CD4-positive, alpha-beta memory T cell (primary cell): ENCODE measurements around the gene LDHD. TPM values are rescaled to one million over a fixed set of nuclear protein-coding genes. Genes with fewer than 3 reads are reported as not detected.
A peak's percentile ranks its signal among the peaks of the same experiment; 100 is the strongest.

ENCODE experiments used
- CTCF ChIA-PET: fragments of 350-600 bp; sonication (Branson Sonifier 250); formaldehyde crosslinking; loops from one replicate; lab custom pipeline; 2021; ENCODE audit warnings: inconsistent platforms; ENCODE audit not compliant: partially characterized antibody; lab: Charles Lee
- POLR2A ChIA-PET: fragments of 350-600 bp; sonication (Branson Sonifier 250); formaldehyde crosslinking; loops from one replicate; lab custom pipeline; 2021; ENCODE audit not compliant: partially characterized antibody; lab: Charles Lee
- DNase-seq, 5 donors: peaks; one replicate each; pipeline versions ENCODE4 v3.0.0 to v3.0.0-alpha.2; 2020 to 2022; ENCODE audit warnings: mixed read lengths in 1 of 5
- H3K27ac ChIP-seq: one replicate; pipeline ENCODE4 v1.7.0; 2013; ENCODE audit warnings: low read depth, low read length
- H3K27me3 ChIP-seq: 2 replicates; pipeline ENCODE4 v1.7.0; 2013; ENCODE audit warnings: mild to moderate bottlenecking, low read length, moderate library complexity; ENCODE audit not compliant: insufficient read depth
- H3K36me3 ChIP-seq: 2 replicates; pipeline ENCODE4 v1.7.0; 2013; ENCODE audit warnings: mild to moderate bottlenecking, low read length, moderate library complexity; ENCODE audit not compliant: insufficient read depth
- H3K4me1 ChIP-seq: 2 replicates; pipeline ENCODE4 v1.7.0; 2013; ENCODE audit warnings: mild to moderate bottlenecking, low read length, moderate library complexity; ENCODE audit not compliant: insufficient read depth
- H3K4me3 ChIP-seq, 2 donors: one replicate each; pipeline ENCODE4 v1.7.0; 2013; ENCODE audit warnings: low read length in 2 of 2, mild to moderate bottlenecking in 1 of 2
- H3K9me3 ChIP-seq, 2 donors: one replicate each; pipeline ENCODE4 v1.7.0; 2013; ENCODE audit warnings: low read length in 2 of 2, control low read depth in 1 of 2; ENCODE audit not compliant: control insufficient read depth in 1 of 2
- H3K27ac Mint-ChIP-seq, 7 donors: one replicate each; pipeline ENCODE4 v1.8.0; 2020 to 2021; ENCODE audit warnings: mixed read lengths in 7 of 7, mild to moderate bottlenecking in 6 of 7, inconsistent platforms in 3 of 7, moderate library complexity in 3 of 7
- H3K27me3 Mint-ChIP-seq, 2 donors: one replicate each; pipeline ENCODE4 v1.8.0; 2020 to 2021; ENCODE audit warnings: mixed read lengths in 2 of 2
- H3K36me3 Mint-ChIP-seq, 2 donors: one replicate each; pipeline ENCODE4 v1.8.0; 2020 to 2021; ENCODE audit warnings: mixed read lengths in 2 of 2, inconsistent platforms in 1 of 2, mild to moderate bottlenecking in 1 of 2
- H3K4me1 Mint-ChIP-seq, 4 donors: one replicate each; pipeline ENCODE4 v1.8.0; 2020 to 2021; ENCODE audit warnings: mixed read lengths in 4 of 4, mild to moderate bottlenecking in 1 of 4
- H3K4me3 Mint-ChIP-seq, 8 donors: one replicate each; pipeline ENCODE4 v1.8.0; 2020 to 2021; ENCODE audit warnings: mixed read lengths in 8 of 8, mild to moderate bottlenecking in 7 of 8, moderate library complexity in 6 of 8, inconsistent platforms in 3 of 8
- H3K9me3 Mint-ChIP-seq, 8 donors: one replicate each; pipeline ENCODE4 v1.8.0; 2020 to 2021; ENCODE audit warnings: mixed read lengths in 8 of 8, mild to moderate bottlenecking in 5 of 8, inconsistent platforms in 3 of 8, moderate library complexity in 1 of 8
- intact Hi-C: fragments of 100-400 bp; cut with micrococcal nuclease; formaldehyde crosslinking; loops from one replicate; pipeline ENCODE4 v1.15.1; 2023
- polyA plus RNA-seq, 2 donors: library from polyadenylated mRNA; unstranded; fragments of 300-500 nt; fragmentation: Illumina TruSeq; gene quantifications; one replicate each; pipeline ENCODE4 v1.2.3, GENCODE V29; 2021
- total RNA-seq, 2 experiments: library from RNA; stranded (reverse); gene quantifications; one replicate each; pipeline ENCODE4 v1.2.3, GENCODE V29; 2021

LDHD gene
- total and polyA plus RNA-seq, 4 experiments from 2014 or later: 0.09 to 0.20 (median 0.17) TPM; not detected in 1

DNA sequence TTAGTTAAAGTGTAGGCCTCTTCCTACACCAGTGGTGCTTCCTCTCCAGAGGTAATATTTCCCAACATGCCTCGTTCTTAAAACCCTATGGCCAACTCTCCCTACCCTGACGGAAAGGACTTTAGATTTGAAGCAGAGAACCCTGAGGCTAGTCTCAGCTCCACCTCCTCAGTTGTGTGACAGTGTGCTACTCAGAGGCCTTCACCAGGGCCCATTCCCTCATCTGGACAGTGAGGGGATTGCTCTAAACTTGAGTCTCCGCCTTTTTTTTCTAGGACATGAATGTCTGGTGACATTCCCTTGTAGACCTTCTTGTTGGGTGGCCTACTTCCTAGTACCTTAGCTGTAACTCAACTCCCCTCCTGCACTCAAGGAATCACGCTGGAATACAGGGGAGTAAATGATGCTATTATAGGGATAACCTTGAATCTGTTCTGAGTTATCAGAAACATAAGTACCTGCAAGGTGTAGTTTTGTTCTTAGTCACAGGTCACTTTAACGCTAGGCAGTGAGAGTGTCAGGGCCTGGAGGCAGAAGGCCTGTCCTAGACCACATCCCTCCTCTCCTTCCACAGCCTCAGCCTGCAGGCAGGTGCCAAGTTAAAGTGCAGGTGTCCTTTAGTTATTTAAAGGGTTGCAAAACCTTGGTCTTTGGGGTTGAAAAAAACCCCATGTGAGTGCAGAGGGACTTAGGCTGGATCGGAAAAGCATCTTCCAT lies 26.9 kb downstream of the LDHD start:
- Mint-ChIP-seq H3K27me3 (no peaks in the 10 kb centered on the region), H3K9me3 (peaks cover 0 to 2% (median 0%) of the 10 kb centered on the region in 8 donors), H3K36me3 (peaks cover 0 to 4% of the 10 kb centered on the region in 2 donors), H3K4me1 (peaks cover 0 to 13% (median 2%) of the 10 kb centered on the region in 4 donors), H3K27ac (peak overlapping the region in 3 of 7 donors; percentile 40 to 91 (median 52)), H3K4me3 (no peak overlapping the region)
- intact Hi-C loops: no loop called here
- no peaks in the 10 kb centered on the region for H3K27me3 ChIP-seq
- ChIA-PET CTCF (interaction anchor here (0.7 to 1.6 kb wide), 5 partner anchors 9 to 92 kb away, joined by 3 to 4 read pairs (median 3); no protein-coding TSS in a partner anchor), POLR2A (interaction anchor here (1.2 kb wide), 1 partner anchor 16 kb away, joined by 3 read pairs; no protein-coding TSS in a partner anchor)
- no peak overlapping the region for H3K4me3 ChIP-seq
- no peaks in the 10 kb centered on the region for H3K36me3 ChIP-seq
- H3K4me1 ChIP-seq: no peaks in the 10 kb centered on the region
- no peaks in the 10 kb centered on the region for H3K9me3 ChIP-seq
- no peak overlapping the region for H3K27ac ChIP-seq
- DNase-seq: no peak

GRCh38 chr16:75088934-75089333 lies 27.6 kb downstream of the LDHD start:
- ChIA-PET POLR2A (interaction anchor here (1.2 kb wide), 1 partner anchor 17 kb away, joined by 3 read pairs; no protein-coding TSS in a partner anchor), CTCF (interaction anchor here (0.6 to 1.3 kb wide), 3 partner anchors 21 to 228 kb away, joined by 3 to 4 read pairs (median 3); no protein-coding TSS in a partner anchor)
- Histone ChIP-seq H3K4me3 (no peak overlapping the region), H3K9me3 (no peaks in the 10 kb centered on the region), H3K27ac (no peak overlapping the region), H3K4me1 (no peaks in the 10 kb centered on the region), H3K36me3 (no peaks in the 10 kb centered on the region), H3K27me3 (no peaks in the 10 kb centered on the region)
- intact Hi-C loops: no loop called here
- Mint-ChIP-seq H3K4me3 (no peak overlapping the region), H3K36me3 (peaks cover 0 to 4% of the 10 kb centered on the region in 2 donors), H3K27ac (no peak overlapping the region), H3K9me3 (peaks cover 0 to 2% (median 0%) of the 10 kb centered on the region in 8 donors), H3K27me3 (no peaks in the 10 kb centered on the region), H3K4me1 (peaks cover 0 to 15% (median 2%) of the 10 kb centered on the region in 4 donors)
- DNase-seq: no peak

GRCh38 chr16:75088216-75088615 lies 28.4 kb downstream of the LDHD start:
- no peaks in the 10 kb centered on the region for H3K36me3 ChIP-seq
- Mint-ChIP-seq H3K27me3 (no peaks in the 10 kb centered on the region), H3K36me3 (peaks cover 0 to 4% of the 10 kb centered on the region in 2 donors), H3K9me3 (peaks cover 0 to 2% (median 0%) of the 10 kb centered on the region in 8 donors), H3K27ac (peak overlapping the region in 1 of 7 donors; percentile 17), H3K4me3 (no peak overlapping the region), H3K4me1 (peaks cover 0 to 11% (median 3%) of the 10 kb centered on the region in 4 donors)
- intact Hi-C loops: no loop called here
- ChIA-PET CTCF (interaction anchor here (1.3 to 3.8 kb wide), 3 partner anchors 13 to 23 kb away, joined by 3 to 18 read pairs (median 4); no protein-coding TSS in a partner anchor), POLR2A (no interaction called here)
- no peaks in the 10 kb centered on the region for H3K27me3 ChIP-seq
- no peak overlapping the region for H3K27ac ChIP-seq
- H3K4me1 ChIP-seq: no peaks in the 10 kb centered on the region
- DNase-seq: no peak
- no peaks in the 10 kb centered on the region for H3K9me3 ChIP-seq
- H3K4me3 ChIP-seq: no peak overlapping the region

GRCh38 chr16:75087375-75087979 lies 29.1 kb downstream of the LDHD start:
- Histone ChIP-seq H3K4me3 (no peak overlapping the region), H3K27me3 (no peaks in the 10 kb centered on the region), H3K9me3 (no peaks in the 10 kb centered on the region), H3K27ac (no peak overlapping the region), H3K4me1 (no peaks in the 10 kb centered on the region), H3K36me3 (no peaks in the 10 kb centered on the region)
- POLR2A ChIA-PET: no interaction called here
- Mint-ChIP-seq H3K9me3 (peaks cover 0 to 2% (median 0%) of the 10 kb centered on the region in 8 donors), H3K36me3 (peaks cover 0 to 4% of the 10 kb centered on the region in 2 donors), H3K27me3 (no peaks in the 10 kb centered on the region), H3K4me1 (peaks cover 2 to 11% (median 3%) of the 10 kb centered on the region in 4 donors), H3K27ac (peak overlapping the region in 1 of 7 donors; percentile 22), H3K4me3 (no peak overlapping the region)
- intact Hi-C loops: no loop called here
- no peak for DNase-seq
- CTCF ChIA-PET: interaction anchor here (1.5 to 3.8 kb wide), 2 partner anchors 12 to 24 kb away, joined by 4 to 18 read pairs; no protein-coding TSS in a partner anchor

DNA sequence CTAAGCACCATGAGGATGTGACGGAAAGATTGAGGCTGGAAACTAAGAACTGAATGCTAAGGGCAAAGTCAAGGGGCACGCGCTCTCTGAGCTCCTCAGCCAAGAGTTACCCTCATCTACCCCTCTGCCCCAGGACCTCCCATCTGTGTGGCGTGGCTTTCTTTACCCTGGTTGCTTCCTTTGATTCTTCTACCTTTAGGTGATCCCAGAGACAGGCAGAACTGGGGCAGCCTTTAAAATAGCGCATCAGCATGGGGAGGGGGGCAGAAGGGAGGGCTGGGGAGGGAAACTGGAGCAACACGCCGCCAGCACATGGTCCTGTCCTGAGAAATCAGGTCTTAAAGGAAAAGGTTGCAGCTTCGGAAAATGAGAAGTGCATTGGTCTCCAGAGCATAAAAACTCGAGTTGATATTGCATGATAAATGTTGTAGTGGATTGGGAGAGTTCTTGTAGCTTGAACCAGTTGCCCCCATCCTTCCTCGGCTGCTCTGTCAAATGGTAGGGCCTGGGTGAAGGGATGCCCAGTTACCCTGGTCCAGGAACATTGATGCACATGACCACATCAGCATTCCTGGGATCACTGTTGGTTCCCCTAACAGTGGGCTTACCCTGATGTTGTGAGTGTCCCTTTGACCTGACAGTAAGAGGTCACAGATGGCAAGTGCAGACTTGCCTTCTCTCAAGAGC lies 29.7 kb downstream of the LDHD start:
- Mint-ChIP-seq H3K27ac (peak overlapping the region in 2 of 7 donors; percentile 22 to 41), H3K9me3 (peaks cover 0 to 2% (median 0%) of the 10 kb centered on the region in 8 donors), H3K36me3 (peaks cover 0 to 4% of the 10 kb centered on the region in 2 donors), H3K27me3 (no peaks in the 10 kb centered on the region), H3K4me1 (peaks cover 2 to 11% (median 3%) of the 10 kb centered on the region in 4 donors), H3K4me3 (no peak overlapping the region)
- Histone ChIP-seq H3K27ac (no peak overlapping the region), H3K36me3 (no peaks in the 10 kb centered on the region), H3K27me3 (no peaks in the 10 kb centered on the region), H3K9me3 (no peaks in the 10 kb centered on the region), H3K4me3 (no peak overlapping the region), H3K4me1 (no peaks in the 10 kb centered on the region)
- ChIA-PET CTCF (interaction anchor here (1.5 to 3.8 kb wide), 2 partner anchors 11 to 25 kb away, joined by 4 to 18 read pairs; no protein-coding TSS in a partner anchor), POLR2A (no interaction called here)
- no peak for DNase-seq
- intact Hi-C loops: no loop called here

DNA sequence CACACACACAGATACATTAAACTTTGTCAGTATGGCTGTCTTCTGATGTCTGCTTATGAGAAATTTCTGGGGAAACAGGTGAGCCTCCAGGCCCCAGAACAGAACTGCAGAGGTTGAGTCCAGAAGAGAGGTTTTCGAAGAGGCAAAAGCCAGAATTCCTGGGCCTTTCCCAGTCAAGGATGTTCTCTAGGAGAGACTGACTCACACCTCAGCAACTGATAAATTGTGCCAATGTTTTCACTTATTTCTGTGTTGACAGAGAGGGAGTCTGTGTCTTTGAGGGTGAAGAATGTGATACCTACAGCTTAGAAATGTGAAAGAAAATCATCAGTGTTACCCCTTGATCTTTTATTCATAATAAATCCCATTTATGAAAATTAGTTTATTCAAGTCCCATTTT lies 30.3 kb downstream of the LDHD start:
- Mint-ChIP-seq H3K4me1 (peaks cover 4 to 14% (median 7%) of the 10 kb centered on the region in 4 donors), H3K9me3 (peaks cover 0 to 2% (median 0%) of the 10 kb centered on the region in 8 donors), H3K4me3 (no peak overlapping the region), H3K36me3 (peaks cover 0 to 4% of the 10 kb centered on the region in 2 donors), H3K27me3 (no peaks in the 10 kb centered on the region), H3K27ac (peak overlapping the region in 2 of 7 donors; percentile 4 to 22)
- H3K27ac ChIP-seq: no peak overlapping the region
- no peak overlapping the region for H3K4me3 ChIP-seq
- H3K27me3 ChIP-seq: no peaks in the 10 kb centered on the region
- intact Hi-C loops: no loop called here
- H3K4me1 ChIP-seq: no peaks in the 10 kb centered on the region
- POLR2A ChIA-PET: no interaction called here
- no peaks in the 10 kb centered on the region for H3K9me3 ChIP-seq
- DNase-seq: no peak
- CTCF ChIA-PET: interaction anchor here (1.7 to 3.8 kb wide), 2 partner anchors 12 to 25 kb away, joined by 3 to 18 read pairs; no protein-coding TSS in a partner anchor
- H3K36me3 ChIP-seq: no peaks in the 10 kb centered on the region
